GM18873 (cell line): ENCODE results near the gene STIM2.
"Not testable (repeated sequence)": the region's sequence is repeated elsewhere in the genome, so short reads cannot be mapped to it uniquely, and the experiment has no call there.

Experiments used
- ATAC-seq: cut with Tn5 transposase; IDR thresholded peaks from one replicate; pipeline ENCODE4 v1.9.1; 2021; ENCODE audit warnings: mild to moderate bottlenecking, moderate library complexity, moderate number of reproducible peaks; ENCODE audit not compliant: unreplicated experiment, low FRiP score

Gene STIM2

DNA sequence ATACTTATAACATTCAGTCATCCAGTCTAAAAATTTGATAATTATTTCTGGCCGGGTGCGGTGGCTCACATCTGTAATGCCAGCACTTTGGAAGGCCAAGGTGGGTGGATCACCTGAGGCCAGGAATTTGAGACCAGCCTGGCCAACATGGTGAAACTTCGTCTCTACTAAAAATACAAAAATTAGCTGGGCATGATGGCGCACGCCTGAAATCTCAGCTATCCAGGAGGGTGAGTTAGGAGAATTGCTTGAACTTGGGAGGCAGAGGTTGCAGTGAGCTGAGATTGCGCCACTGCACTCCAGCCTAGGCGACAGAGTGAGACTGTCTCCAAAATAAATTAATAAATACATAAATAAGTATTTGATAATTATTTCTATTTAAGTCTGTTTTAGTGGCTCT, 34.2 kb downstream of the STIM2 start:
- not testable (repeated sequence) for ATAC-seq

DNA sequence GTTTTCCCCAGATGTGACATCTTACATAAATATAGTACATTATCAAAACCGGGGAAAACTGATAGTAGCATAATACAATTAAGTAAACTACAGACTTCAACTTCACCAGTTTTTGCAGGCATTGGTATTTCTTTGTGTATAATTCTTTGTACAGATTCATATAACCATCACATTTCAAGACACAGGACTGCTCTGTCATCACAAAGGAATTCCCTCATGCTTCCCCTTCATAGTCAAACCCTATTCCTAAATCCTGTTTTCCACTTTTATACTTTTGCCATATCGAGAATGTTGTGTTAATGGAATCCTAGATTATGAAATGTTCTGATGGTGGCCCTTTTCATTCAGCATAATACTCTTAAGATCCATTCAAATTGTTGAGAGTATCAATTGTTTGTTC, 36.0 kb downstream of the STIM2 start:
- no peak for ATAC-seq

DNA sequence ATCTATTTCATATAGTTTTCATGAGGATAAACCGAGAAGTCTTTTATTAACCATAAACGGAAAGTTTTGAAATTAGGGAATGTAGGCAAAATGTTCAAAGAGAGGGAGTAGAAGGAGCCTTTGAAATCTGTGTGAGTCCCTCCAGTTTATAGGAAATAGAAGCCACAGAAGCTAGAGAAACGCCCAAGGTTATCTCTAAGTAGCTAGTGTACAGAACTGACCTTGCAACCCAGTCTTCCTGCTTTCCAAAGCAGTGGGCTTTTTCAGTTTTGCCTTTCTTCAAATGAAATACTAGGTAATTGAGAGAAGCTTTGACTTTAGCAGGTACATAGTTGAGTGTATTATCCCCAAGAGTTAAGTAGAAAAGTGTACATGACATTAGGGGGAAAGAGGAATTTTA, 39.4 kb downstream of the STIM2 start:
- ATAC-seq = no peak

GRCh38 chr4:26900765-26901164, 40.1 kb downstream of the STIM2 start:
- ATAC-seq = no peak

DNA sequence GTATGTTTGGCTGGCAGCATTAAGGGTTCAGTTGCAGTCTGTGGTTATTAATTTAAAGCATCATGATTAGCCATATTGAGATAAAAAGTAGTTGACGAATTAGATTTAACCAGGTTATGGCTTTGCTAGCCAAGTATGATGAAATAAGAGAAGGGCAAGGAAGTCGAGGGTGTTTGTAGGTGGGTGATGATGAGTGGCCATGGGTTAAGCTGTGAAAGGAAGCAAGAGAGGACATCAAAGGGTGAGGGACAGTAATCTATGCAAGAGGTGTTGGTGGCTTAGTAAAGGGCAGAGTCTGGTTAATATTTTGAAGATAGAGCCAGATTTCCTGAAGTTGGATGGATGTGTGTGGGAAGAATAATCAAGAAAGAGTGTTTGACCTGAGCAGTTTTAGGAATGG, 44.5 kb downstream of the STIM2 start:
- no peak for ATAC-seq

DNA sequence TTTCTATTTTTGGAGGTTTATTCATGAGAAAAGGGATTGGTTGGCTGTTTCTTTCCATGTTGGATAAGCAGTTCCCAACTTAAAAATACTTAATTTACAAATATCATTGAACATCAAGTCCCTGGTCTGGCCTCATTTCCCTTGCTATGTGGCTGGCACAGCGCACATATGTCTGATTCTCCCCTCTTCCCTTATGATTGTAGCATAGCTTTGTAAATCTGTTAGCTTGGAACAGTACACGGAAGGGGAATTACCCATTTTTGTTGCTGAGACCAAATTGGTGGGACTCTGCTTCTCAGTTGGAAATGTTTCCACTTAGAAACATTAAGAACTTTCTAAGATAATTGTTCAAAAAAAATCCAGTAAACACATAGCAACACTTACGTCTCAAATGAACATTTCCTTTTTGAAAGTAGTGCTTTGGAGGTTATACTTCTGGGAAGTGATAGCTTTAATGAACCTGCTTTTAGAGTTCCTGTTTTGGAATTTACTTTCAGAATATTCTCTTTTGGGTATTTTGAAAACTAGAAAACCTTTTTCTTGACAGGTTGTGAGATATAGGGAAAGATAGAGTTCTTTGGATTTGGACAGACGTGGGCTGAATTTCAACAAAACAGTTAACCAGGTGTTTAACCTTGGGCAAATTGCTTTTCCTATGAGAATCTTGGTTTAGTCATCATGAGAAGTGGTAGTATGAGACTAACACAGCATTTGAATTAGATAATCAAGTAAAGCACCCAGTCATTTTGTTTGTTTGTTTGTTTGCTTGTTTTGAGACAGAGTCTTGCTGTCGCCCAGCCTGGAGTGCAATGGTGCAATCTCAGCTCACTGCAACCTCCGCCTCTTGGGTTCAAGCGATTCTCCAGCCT, 47.3 kb downstream of the STIM2 start:
- no peak for ATAC-seq

DNA sequence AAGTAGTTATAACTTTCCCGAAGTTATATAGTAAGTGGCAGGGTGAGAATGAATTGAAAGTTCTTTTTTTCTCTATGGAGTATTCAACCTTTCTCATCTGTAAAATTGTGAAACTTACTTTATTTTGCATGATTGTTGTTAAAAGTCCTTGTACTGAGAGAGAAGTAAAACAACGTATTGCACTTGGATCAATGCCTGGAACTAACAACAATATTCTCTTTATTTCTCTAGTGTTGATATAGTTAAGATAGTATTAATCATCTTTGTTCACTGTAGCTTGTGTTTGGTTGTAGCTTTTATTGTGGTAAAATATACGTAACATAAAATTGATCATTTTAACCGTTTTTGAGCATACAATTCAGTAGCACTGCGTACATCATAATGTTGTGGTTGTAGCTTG, 48.7 kb downstream of the STIM2 start:
- no peak for ATAC-seq

GRCh38 chr4:26911254-26911653, 50.6 kb downstream of the STIM2 start:
- no peak for ATAC-seq

DNA sequence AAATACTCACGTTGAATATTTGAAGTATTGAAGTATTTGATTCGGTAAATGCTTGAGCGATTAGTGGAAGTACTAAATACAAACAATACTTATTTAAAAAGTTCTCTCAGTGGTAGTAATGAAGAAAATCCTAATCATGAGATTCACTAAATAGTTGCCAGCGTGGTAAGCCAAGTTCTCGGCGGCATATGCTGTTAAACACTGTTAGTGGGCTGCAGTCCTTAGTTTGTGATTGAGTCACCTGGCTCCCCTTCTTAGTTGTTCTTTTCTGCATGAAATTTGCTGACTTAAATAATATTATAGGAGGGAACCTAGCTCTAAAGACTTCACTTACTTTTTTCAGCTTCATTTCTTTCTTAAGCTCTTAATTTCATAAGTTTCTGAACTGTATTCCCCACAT, 51.4 kb downstream of the STIM2 start:
- no peak for ATAC-seq

- no peak for ATAC-seq
These were observed 52.2 kb downstream of the STIM2 start for GRCh38 chr4:26912810-26913209.

DNA sequence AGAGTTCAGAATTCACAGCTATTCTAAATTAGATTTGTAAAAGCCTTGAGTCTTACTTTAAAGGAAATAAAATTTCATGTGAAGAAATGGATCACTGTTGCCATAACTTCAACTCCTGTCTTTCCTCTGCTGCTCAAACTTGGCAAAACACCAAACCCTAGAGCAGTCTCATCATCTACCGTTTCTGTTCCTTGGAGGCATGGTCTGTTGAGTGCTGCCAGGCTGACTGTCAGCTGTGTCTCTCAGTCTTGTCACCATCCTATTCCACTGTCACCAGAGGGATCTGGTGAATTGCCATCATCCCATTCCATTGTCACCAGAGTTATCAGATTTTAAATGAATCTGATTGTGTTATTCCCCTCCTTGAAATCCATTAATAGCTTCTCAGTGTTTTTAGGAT, 55.6 kb downstream of the STIM2 start:
- no peak for ATAC-seq

GRCh38 chr4:26930964-26931363, 70.3 kb downstream of the STIM2 start:
- ATAC-seq = no peak

DNA sequence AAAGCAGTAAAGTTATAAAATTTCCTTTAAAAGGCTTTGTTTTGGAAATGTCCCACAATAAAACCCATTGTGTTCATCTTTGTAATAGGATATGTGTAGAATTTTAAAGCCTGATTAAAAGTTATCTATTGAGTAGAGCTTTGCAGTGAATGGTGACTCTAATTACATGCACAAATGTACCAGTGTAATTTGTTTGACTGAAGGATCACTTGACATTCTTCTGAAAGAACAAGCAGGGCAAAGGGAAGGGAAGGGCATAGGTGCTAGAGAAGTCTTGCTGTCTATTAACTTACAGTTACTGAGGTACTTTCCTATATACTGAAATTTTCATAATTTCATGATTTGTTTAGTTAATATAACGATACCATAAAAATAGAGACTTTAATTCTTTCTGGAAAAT, 70.8 kb downstream of the STIM2 start:
- ATAC-seq = no peak

DNA sequence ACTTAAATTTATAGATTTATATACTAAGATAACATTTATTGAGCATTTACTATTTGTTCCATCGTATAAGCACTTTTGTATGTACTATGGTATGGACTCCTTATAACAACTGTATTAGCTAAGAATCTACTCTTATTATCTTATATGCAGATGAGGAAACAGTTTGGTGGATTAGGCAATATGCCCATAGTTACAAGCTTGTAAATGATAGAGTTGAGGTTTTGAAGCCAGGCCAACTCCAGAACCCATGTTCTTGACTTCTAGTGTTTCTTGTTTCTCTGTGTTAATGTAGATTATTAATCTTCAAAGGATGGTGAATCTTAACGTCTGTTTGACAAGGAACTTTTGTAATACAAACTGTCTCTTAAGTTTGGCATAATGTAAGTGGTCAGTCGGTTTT, 71.3 kb downstream of the STIM2 start:
- ATAC-seq = no peak

DNA sequence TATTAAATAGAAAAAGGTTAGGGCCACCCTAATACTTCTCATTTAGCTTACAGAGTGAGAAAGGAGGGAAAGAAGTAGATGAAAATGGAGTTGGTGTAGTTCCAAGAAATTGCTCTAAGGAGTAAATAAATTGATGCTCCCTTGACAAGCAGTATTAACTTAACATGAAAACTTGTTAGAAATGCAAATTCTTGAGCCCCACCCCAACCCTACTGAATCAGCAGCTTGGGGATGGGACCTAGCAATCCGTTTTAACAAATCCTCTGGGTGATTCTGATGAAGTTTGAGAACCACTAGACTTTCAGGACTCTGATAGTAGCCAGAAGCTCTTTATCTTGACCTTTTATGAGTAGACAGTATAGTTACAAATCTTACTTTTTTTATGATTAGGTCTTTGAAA, 74.8 kb downstream of the STIM2 start:
- no peak for ATAC-seq

DNA sequence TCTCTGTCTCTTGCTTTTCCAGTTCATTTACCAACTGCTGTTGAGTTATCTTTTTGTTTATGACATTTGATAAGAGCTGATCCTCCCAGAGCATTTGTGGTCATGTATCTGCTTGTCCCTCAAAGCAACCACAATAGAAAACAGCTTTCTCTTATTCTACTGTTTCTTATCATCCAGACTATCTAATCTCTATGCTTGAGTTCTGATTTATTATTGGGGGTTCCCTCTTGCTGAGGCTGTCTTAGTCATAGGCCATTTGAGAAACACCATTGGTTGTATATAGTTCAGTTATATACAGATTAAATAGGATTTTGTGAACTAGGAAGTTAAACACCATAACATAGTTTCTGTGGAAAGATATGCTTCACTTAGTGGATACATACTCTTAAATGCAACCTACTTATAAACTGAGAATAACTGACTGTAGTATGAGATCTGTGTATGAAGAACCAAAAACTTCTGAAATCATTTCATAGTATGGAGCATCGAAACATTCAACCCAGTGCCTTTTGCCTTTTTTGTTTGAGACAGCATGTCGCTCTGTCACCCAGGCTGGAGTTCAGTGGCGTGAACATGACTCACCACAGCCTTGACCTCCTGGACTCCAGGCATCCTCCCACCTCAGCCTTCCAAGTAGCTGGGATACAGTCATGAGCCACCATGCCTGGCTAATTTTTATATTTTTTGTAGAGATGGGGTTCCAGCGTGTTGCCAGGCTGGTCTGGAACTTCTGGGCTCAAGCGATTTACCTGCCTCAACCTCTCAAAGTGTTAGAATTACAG, 75.8 kb downstream of the STIM2 start:
- ATAC-seq = no peak

- ATAC-seq = no peak
These were observed 76.5 kb downstream of the STIM2 start for GRCh38 chr4:26937139-26937538.

DNA sequence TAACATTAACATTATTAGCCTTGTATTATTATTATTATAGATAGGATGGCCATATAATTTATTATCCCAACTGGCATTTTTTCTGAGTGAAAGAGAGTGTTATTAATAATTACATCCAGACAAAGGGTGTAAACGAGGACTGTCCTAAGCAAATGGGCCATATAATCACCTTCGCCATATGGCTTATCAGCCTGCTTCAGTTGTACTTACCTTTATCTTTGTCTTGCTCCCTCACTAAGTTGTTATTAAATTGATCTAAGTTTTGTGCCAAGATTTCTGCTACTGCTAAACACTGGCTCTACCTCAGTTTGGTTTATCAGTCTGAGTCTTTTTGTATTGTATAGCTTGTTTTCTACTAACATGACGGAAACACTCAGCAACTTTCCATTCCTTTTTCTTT, 76.9 kb downstream of the STIM2 start:
- no peak for ATAC-seq

DNA sequence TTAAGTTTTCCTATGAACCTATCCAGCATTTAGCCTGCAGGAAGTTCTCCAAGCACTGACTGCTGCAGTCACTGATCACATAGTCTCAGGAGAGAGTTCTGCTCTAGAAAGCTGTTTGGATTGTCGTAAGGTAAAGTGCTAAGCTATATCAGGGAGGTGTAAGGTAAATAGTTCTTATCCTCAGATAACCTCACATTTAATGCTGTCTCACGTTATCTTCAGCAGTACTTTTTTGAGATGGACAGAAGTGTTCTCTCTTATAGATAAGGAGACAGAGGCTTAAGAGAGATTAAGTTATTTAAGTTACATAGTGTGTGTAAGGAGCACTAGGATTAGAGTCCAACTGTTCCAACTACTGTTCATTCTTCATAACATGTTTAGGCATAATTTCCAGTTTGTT, 77.9 kb downstream of the STIM2 start:
- no peak for ATAC-seq

DNA sequence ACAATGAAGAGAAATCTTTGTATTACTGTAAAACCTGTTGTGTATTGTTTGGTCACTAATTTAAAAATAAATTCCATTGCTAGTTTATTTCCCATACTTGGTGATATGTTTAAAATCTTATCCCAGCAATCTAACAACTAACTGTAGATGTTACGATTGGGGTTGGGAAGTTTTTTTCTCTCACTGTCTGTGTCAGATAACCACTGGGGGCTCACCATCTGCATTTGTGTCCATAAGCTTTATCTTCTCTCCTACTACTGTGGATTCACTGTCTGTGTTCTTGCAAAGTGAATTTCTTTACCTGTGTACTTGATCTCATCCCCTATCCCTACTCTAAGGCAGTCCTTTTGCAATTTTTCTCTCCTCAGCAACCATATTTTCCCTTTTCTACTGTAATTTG, 81.3 kb downstream of the STIM2 start:
- ATAC-seq = no peak

- no peak for ATAC-seq
These were observed 82.2 kb downstream of the STIM2 start for GRCh38 chr4:26942871-26943270.

DNA sequence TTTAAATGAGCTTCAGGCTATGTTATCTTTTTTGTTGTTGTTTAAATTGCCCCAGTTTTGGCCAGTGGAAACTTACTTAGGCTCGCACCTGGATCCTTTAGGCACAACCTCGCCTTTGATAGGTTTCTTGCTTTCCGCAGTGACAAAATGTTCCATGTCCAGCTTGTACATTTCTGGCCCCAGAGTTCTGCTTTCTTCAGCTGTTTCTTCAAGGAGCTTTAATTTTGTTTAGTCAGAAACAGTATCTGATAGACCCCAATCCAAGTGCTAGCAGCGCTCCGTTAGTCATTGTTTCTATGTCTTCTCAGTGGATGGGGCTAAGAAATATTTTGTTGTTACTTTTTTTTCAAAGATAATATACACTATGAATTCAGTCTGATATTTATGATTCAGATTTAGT, 82.8 kb downstream of the STIM2 start:
- no peak for ATAC-seq
